Suppressor macrophage treated with lipopolysaccharide for 1 hour (primary cell): ENCODE results near the gene KLHL3.

ENCODE experiments used
- DNase-seq, 3 donors: peaks; one replicate each; pipeline ENCODE4 v3.0.0-alpha.2; 2020 to 2022

KLHL3 gene

DNA sequence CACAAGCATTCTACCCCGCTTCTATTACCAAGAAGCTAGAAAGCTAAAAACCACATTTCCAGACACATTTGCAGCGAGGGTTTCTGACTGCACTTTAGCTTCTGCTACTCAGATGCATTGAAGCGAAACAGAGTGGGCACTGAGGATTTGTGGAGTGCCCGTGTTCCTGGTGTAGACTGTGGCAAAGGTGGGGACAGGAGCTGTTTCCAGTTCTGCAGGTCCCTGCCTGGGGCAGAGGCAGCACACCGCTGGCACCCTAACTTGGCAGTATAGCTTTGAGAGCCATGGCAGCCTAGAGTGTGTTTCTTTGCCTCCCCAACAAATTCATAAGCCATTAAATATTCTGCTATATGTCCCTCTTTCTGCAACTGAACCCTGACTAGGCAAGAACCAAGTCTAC lies 128.1 kb downstream of the KLHL3 start:
- no peak for DNase-seq

- no peak for DNase-seq
Observed at GRCh38 chr5:137606401-137606800, 129.5 kb downstream of the KLHL3 start.

DNA sequence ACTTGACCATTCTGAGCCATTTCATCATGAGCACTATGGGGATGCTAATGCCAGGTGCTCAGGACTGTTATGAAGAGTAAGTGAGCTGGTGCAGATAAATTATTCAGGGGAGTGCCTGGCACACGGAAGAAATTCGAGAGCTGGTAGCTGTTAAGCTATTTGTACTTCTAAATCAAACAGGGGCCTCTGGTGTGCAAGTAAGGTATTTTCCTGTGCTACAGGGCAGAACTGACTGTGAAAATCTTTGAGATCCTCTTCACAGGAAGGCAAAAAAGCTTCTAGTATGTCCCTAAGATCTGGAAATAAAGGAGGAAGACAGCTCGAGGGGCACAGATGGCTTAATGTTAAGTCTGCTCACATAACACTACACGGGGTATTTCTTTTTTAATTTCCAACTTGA lies 130.5 kb downstream of the KLHL3 start:
- no peak for DNase-seq

DNA sequence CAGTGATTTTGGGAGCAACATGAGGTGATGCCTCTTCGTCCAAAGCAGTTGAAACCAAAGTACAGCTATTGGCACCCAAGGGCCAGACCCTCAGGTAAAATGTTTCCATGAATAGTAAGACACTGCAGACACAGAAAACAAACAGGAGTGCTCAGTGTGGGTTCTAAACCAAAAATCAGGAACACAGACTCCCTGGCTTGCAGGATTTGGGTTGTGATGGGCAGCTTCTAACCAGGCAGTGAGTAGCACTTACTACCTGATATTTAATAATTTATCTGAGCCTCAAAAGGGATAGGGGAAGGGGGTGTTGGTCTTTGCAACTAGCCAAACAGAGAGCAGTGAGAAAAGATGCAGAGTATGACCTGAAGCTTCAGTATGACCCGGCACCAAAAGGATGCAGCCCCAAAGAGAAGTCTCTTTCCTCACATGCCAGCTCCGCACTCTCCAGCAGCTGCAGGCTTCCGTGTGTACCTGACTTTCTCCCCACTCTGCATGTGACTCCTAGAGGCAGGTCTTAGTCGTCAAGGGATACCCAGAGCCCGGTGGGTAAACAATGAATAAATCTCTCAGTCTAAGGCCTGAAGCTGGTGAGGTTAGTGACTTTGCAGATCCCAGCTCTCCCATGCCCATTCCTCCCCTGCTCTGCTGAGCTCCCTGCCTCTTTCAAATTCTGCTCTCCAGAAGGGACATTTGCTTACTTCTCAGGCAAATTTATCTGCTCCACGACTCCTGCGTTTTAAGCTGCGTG lies 131.4 kb downstream of the KLHL3 start:
- DNase-seq = no peak

DNA sequence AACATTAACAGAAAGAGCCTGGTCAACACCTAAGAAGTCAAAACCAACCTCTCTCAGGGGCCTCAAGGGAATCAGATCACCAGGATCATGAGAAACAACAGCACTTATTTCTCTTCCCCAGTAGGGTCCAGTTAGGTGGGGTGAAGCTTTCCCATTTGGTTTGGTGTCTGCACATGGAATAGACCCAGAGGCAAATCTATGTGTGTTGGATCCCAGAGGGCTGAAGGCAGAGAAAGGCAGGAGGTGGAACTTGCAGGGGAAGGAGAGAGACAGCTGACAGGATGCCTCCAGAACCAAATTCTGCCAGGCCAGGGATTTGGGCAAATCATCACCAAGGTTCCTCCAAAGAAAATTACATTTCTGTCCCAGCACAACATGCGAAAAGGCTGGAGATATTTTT lies 132.0 kb downstream of the KLHL3 start:
- DNase-seq = no peak

DNA sequence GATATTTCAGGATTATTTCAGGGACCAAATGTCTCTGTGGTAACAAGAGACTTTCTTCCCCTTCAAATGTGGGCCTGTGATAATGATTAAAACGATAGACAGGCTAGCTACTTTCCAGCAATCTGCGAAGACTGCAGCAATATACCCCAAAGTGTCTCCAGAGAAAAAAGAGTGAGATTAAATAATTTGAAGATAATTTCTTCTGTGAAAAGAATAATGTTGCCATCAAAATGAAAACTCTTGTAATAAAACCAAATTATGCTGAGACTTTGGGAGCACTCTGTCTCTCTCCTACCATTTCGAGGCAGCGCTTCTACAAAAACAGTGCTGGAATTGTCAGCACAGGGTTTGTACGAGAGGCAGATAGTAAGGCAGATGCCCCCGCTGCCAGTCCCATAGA lies 132.5 kb downstream of the KLHL3 start:
- no peak for DNase-seq

DNA sequence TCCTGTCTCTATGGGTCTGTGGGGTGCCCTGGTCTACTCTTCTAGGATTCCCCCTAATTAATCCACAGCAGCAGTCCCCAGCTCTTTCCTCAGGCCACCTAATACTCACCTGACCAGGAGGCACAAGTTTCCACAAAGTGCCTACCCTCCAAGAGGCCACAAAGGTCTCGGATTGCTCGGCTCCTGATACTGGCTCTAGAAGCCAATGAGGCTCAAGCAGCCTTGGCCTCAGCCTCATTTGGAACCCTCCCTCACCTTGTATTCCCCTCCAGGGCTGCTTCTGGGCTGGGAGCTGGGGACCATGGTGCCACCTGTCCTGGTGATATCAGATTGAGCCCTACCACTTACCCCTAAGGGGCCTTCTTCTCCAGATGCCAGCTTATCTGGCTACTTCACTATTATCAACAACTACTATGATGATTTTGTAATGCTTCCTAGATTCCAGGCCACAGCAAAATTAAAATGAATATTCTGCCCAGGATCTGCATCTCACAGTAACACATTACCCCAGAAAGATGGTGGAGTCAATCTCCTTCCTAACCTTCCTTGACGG lies 133.1 kb downstream of the KLHL3 start:
- DNase-seq = no peak

GRCh38 chr5:137600721-137601360 lies 135.0 kb downstream of the KLHL3 start:
- no peak for DNase-seq

DNA sequence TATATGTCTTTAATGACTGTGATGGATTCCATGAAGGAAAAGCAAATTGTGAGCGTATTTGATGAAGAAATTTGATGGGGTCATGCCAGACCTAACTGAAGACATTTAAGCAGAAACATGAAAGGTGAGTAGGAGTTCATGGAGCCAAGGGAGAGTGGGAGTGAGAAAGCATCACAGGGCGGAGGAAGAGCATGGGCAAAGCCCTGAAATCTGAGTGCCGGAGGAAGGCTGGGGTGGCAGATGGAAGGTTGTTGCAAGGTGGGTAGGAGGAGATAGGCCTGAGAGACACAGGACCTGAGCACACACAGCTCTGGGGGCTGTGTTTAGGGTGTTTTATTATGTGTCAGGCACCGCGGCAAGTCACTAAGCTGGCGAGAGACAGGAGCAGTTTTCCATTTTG lies 136.4 kb downstream of the KLHL3 start:
- DNase-seq = no peak

GRCh38 chr5:137598399-137598798 lies 137.5 kb downstream of the KLHL3 start:
- DNase-seq = no peak

- DNase-seq = no peak
Observed at GRCh38 chr5:137596941-137597340, 138.9 kb downstream of the KLHL3 start.

GRCh38 chr5:137595396-137596079 lies 140.4 kb downstream of the KLHL3 start:
- no peak for DNase-seq

- no peak for DNase-seq
Observed at GRCh38 chr5:137594717-137595116, 141.2 kb downstream of the KLHL3 start.

DNA sequence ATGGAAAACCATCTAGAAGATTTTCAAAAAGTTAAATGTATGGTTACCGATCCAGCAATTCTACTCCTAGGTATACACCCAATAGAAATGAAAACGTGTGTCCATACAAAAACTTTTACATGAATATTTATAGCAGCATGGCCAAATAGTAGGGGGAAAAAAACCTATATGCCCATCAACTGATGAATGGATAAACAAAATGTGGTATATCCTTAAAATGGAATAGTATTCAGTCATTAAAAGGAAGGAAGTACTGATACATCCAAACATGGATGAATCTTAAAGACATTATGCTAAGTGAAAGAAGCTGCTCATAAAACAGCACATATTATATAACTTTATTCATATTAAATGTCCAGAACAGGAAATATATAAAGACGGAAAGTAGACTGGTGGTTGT lies 143.6 kb downstream of the KLHL3 start:
- no peak for DNase-seq

DNA sequence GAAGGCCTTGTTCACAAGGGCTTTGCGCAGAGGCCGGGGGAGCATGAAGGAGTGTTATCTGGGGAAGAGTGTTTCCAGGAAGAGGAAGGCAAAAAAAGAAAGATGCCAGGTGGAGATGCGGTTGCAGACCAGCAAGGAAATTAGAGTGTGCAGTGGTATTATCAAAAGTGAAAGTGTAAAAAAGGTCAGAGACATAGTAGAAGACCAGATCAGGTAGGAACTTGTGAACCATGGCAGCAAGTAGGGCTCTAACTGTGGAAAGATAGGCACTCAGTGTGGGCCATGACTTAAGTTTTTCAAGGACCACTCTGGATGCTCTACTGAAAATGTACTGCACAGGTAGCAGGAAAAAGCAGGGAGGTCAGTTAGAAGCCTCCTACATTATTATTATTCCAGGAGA lies 146.7 kb downstream of the KLHL3 start:
- no peak for DNase-seq

- DNase-seq = no peak
Observed at GRCh38 chr5:137587919-137588318, 148.0 kb downstream of the KLHL3 start.

- DNase-seq = no peak
Observed at GRCh38 chr5:137584262-137584661, 151.6 kb downstream of the KLHL3 start.

DNA sequence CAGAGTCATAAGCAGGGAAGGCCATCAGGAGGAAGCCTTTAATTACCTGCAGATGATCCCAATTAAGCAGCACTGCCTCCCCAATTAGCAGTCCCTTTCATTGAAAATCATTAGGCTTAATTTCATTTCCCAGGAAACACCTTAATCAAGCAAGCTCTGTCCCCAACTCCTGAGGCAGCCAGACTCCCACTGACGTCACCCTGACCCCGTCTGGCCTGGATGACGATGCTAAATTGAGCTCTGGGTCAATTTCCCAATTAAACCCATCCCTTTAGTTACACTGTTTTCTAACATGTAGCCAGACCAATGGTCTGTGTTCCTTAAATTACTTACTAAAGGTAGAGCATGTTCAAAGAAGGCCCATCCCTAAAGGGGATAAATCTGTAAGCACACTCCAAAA lies 152.8 kb downstream of the KLHL3 start:
- DNase-seq = no peak

DNA sequence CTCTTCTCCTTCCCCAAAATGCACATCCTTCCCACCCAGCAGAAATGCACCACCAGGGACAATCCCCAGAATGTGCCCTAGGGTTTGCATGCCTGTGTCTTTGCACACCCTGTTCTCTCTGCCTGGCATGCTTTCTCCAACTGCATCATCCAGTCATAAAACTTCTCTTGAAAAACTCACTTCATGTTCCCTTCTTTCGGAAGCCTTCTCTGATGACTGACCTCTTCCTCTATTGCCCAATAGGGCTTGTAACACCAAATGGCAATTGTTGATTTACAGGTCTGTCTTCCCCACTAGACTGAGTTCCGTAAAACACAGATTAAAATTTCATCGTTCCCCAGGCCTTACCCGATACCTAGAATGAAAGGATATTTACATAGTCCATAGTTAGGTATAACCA lies 153.7 kb downstream of the KLHL3 start:
- DNase-seq = peak; percentile 67 to 81 (median 80)

- DNase-seq = peak in 1 of 3 donors; percentile 40
Observed at GRCh38 chr5:137581776-137582175, 154.1 kb downstream of the KLHL3 start.

- DNase-seq = peak in 2 of 3 donors; percentile 15 to 35
Observed at GRCh38 chr5:137580030-137580429, 155.9 kb downstream of the KLHL3 start.

DNA sequence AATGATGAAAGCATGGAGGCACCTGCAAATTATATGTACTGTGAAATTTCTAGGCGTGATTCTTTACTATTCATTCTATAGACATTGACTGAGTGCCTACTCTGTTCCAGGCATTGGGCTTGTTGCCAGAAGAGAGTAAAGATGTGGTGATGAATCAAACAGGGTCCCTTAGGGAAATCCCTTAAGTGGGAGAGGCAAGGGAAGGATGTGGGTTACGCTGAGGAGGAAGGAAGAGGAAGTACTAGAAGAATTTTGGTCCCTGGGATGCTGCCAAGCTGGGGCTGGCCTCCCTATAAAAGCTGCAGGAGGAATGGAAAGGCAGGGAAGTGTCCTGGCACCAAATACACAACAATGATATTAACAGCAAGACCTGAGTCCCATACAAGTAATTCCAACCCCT lies 160.0 kb downstream of the KLHL3 start:
- DNase-seq = peak; percentile 82 to 90 (median 86)

DNA sequence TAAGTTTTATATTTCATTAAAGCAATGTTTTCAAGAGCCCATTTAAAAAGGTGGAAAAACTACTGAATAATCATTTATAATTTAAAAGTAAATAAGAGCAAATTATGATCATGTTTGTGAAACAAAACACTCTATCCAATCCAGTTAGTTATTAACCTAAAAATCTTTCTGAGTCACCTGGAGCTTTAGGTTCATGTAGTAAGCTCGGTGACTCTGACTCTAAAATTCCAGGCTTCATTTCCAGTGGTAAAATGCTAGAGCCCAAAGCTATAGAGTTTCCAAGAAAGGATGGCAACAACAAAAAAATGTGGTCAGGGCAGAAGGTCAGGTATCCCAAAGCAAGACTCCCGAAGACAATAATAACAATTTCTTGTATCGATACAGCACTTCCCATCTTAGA lies 160.7 kb downstream of the KLHL3 start:
- DNase-seq = no peak

GRCh38 chr5:137573376-137573775 lies 162.5 kb downstream of the KLHL3 start:
- DNase-seq = no peak
